Pons (tissue), 1 donor: ENCODE results near the gene NYNRIN.

Source experiments
- DNase-seq: peaks from one replicate; pipeline ENCODE4 v3.0.0-alpha.2; 2016; ENCODE audit warnings: low spot score

Gene NYNRIN

GRCh38 chr14:24456980-24457379, 58.2 kb downstream of the NYNRIN start:
- no peak for DNase-seq

- DNase-seq: no peak
Measured at GRCh38 chr14:24458736-24459135, 59.9 kb downstream of the NYNRIN start.

GRCh38 chr14:24459331-24459730, 60.5 kb downstream of the NYNRIN start:
- no peak for DNase-seq

- DNase-seq: no peak
Measured at GRCh38 chr14:24461336-24461735, 62.5 kb downstream of the NYNRIN start.

- DNase-seq: no peak
Measured at GRCh38 chr14:24463017-24463883, 64.4 kb downstream of the NYNRIN start.

- no peak for DNase-seq
Measured at GRCh38 chr14:24463884-24464785, 65.3 kb downstream of the NYNRIN start.

- no peak for DNase-seq
Measured at GRCh38 chr14:24465368-24465767, 66.6 kb downstream of the NYNRIN start.

GRCh38 chr14:24465805-24466204, 67.0 kb downstream of the NYNRIN start:
- DNase-seq: no peak
